GM18502 (cell line): ENCODE data around the gene DNAJC16.
"Not testable (repeated sequence)": the region's sequence is repeated elsewhere in the genome, so short reads cannot be mapped to it uniquely, and the experiment has no call there.

Source experiments
- ATAC-seq: cut with Tn5 transposase; IDR thresholded peaks from one replicate; pipeline ENCODE4 v1.9.1; 2021; ENCODE audit warnings: mild to moderate bottlenecking; ENCODE audit not compliant: unreplicated experiment, poor library complexity

DNAJC16 gene

GRCh38 chr1:15504436-15504835 is 22.2 kb upstream of the DNAJC16 start:
- no peak for ATAC-seq

- no peak for ATAC-seq
Measured at GRCh38 chr1:15506831-15507230, 19.8 kb upstream of the DNAJC16 start.

GRCh38 chr1:15507278-15507677 is 19.4 kb upstream of the DNAJC16 start:
- ATAC-seq: no peak

GRCh38 chr1:15508700-15509487 is 17.8 kb upstream of the DNAJC16 start:
- no peak for ATAC-seq

GRCh38 chr1:15509586-15509985 is 17.1 kb upstream of the DNAJC16 start:
- no peak for ATAC-seq

GRCh38 chr1:15510611-15511405 is 15.8 kb upstream of the DNAJC16 start:
- no peak for ATAC-seq

- no peak for ATAC-seq
Measured at GRCh38 chr1:15513192-15513591, 13.5 kb upstream of the DNAJC16 start.

GRCh38 chr1:15513919-15514318 is 12.7 kb upstream of the DNAJC16 start:
- no peak for ATAC-seq

GRCh38 chr1:15514557-15514956 is 12.1 kb upstream of the DNAJC16 start:
- ATAC-seq: not testable (repeated sequence)

GRCh38 chr1:15515022-15515663 is 11.5 kb upstream of the DNAJC16 start:
- ATAC-seq: no peak

- no peak for ATAC-seq
Measured at GRCh38 chr1:15519625-15520024, 7.0 kb upstream of the DNAJC16 start.

GRCh38 chr1:15521206-15521906 is 5.3 kb upstream of the DNAJC16 start:
- ATAC-seq: not testable (repeated sequence)

GRCh38 chr1:15522551-15522950 is 4.1 kb upstream of the DNAJC16 start:
- ATAC-seq: no peak

GRCh38 chr1:15523104-15524020 is 3.3 kb upstream of the DNAJC16 start:
- no peak for ATAC-seq

- ATAC-seq: no peak
Measured at GRCh38 chr1:15524021-15524282, 2.7 kb upstream of the DNAJC16 start, which contains the start of gene CASP9. Gene CASP9 (minus strand): TSS chr1:15524215. CDS start chr1:15524200, 15 bp downstream.

GRCh38 chr1:15524283-15525049 is 2.2 kb upstream of the DNAJC16 start:
- ATAC-seq: peak; percentile 51

- no peak for ATAC-seq
Measured at GRCh38 chr1:15525050-15526020, 1.3 kb upstream of the DNAJC16 start.

- ATAC-seq: no peak
Measured at GRCh38 chr1:15526021-15526489, 593 bp upstream of the DNAJC16 start.
